Left ventricle myocardium inferior (tissue), 1 donor: ENCODE data around the gene ITPRIPL2. TPM values are rescaled to one million over a fixed set of nuclear protein-coding genes. Genes with fewer than 3 reads are reported as not detected.

Experiments
- DNase-seq: peaks from one replicate; pipeline ENCODE4 v3.0.0-alpha.2; 2020
- H3K27ac ChIP-seq: fragments of 200-600 bp; replicated peaks from 2 replicates; pipeline ENCODE4 v1.8.0; 2021
- H3K27me3 ChIP-seq: fragments of 200-600 bp; 2 replicates; pipeline ENCODE4 v1.8.0; 2021; ENCODE audit warnings: low read depth
- H3K36me3 ChIP-seq: fragments of 200-600 bp; 2 replicates; pipeline ENCODE4 v1.8.0; 2021
- H3K4me1 ChIP-seq: fragments of 200-600 bp; 2 replicates; pipeline ENCODE4 v1.8.0; 2021
- H3K4me3 ChIP-seq: fragments of 200-600 bp; 2 replicates; pipeline ENCODE4 v1.8.0; 2021; ENCODE audit warnings: mild to moderate bottlenecking, moderate library complexity
- H3K9me3 ChIP-seq: fragments of 200-600 bp; replicated peaks from 2 replicates; pipeline ENCODE4 v1.8.0; 2021
- CTCF ChIP-seq: fragments of 200-600 bp; IDR thresholded peaks from 2 replicates; pipeline ENCODE4 v1.8.0; 2021; ENCODE audit warnings: antibody characterized with exemption, mild to moderate bottlenecking, borderline replicate concordance
- intact Hi-C: fragments of 100-400 bp; cut with micrococcal nuclease; formaldehyde crosslinking; loops from one replicate; pipeline ENCODE4 v1.11.0; 2022
- total RNA-seq: library from RNA; stranded (reverse); fragmentation: NEBNext Ultra II Directional; extraction: Animal tissue kit (Norgen Biotek cat#: 25700); gene quantifications from one replicate; pipeline ENCODE4 v1.2.1, GENCODE V29; 2021
- donor health status: DM: no; HTN: yes; CAD: no; lungs with severe emphysema.

ITPRIPL2 gene
- total RNA-seq, 1 donor from 2014 or later = 12.3 TPM

GRCh38 chr16:19163215-19163614, 49.5 kb downstream of the ITPRIPL2 start:
- DNase-seq = no peak
- Histone ChIP-seq H3K9me3 (no peaks in the 10 kb centered on the region), H3K4me1 (peaks cover 11% of the 10 kb centered on the region), H3K27me3 (peaks cover 17% of the 10 kb centered on the region), H3K27ac (no peak overlapping the region), H3K36me3 (no peaks in the 10 kb centered on the region), H3K4me3 (no peak overlapping the region)
- TF ChIP-seq CTCF = no peak
- intact Hi-C loops = loop anchor here (10.0 kb wide), 1 partner anchor 212 kb away; no protein-coding TSS in a partner anchor

GRCh38 chr16:19164285-19164684, 50.5 kb downstream of the ITPRIPL2 start:
- intact Hi-C loops = loop anchor here (10.0 kb wide), 1 partner anchor 211 kb away; no protein-coding TSS in a partner anchor
- no peak for DNase-seq
- peaks cover 19% of the 10 kb centered on the region for H3K4me1 ChIP-seq
- H3K27me3 ChIP-seq = peaks cover 28% of the 10 kb centered on the region
- no peak for TF ChIP-seq CTCF
- no peaks in the 10 kb centered on the region for H3K9me3 ChIP-seq
- H3K27ac ChIP-seq = no peak overlapping the region
- H3K36me3 ChIP-seq = no peaks in the 10 kb centered on the region
- H3K4me3 ChIP-seq = no peak overlapping the region

GRCh38 chr16:19165101-19165500, 51.3 kb downstream of the ITPRIPL2 start:
- TF ChIP-seq CTCF = no peak
- no peak overlapping the region for H3K4me3 ChIP-seq
- no peaks in the 10 kb centered on the region for H3K9me3 ChIP-seq
- H3K27me3 ChIP-seq = peaks cover 36% of the 10 kb centered on the region
- no peak for DNase-seq
- H3K27ac ChIP-seq = no peak overlapping the region
- peaks cover 19% of the 10 kb centered on the region for H3K4me1 ChIP-seq
- H3K36me3 ChIP-seq = no peaks in the 10 kb centered on the region
- intact Hi-C loops = loop anchor here (10.0 kb wide), 1 partner anchor 210 kb away; no protein-coding TSS in a partner anchor

GRCh38 chr16:19166500-19166899, 52.7 kb downstream of the ITPRIPL2 start:
- intact Hi-C loops = loop anchor here (10.0 kb wide), 1 partner anchor 208 kb away; no protein-coding TSS in a partner anchor
- no peak for DNase-seq
- no peak overlapping the region for H3K27ac ChIP-seq
- peaks cover 19% of the 10 kb centered on the region for H3K4me1 ChIP-seq
- no peak overlapping the region for H3K4me3 ChIP-seq
- H3K9me3 ChIP-seq = no peaks in the 10 kb centered on the region
- no peaks in the 10 kb centered on the region for H3K36me3 ChIP-seq
- TF ChIP-seq CTCF = no peak
- peaks cover 49% of the 10 kb centered on the region for H3K27me3 ChIP-seq

- intact Hi-C loops = loop anchor here (10.0 kb wide), 1 partner anchor 207 kb away; no protein-coding TSS in a partner anchor
- no peaks in the 10 kb centered on the region for H3K36me3 ChIP-seq
- H3K27ac ChIP-seq = peak within 1 kb of the TSS; percentile 48
- peaks cover 19% of the 10 kb centered on the region for H3K4me1 ChIP-seq
- no peaks in the 10 kb centered on the region for H3K9me3 ChIP-seq
- TF ChIP-seq CTCF = peak; percentile 77
- peak within 1 kb of the TSS; percentile 72 for H3K4me3 ChIP-seq
- H3K27me3 ChIP-seq = peaks cover 49% of the 10 kb centered on the region
- peak; percentile 67 for DNase-seq
These were observed 54.1 kb downstream of the ITPRIPL2 start, which contains the start of gene SYT17 for GRCh38 chr16:19167710-19168370. Gene SYT17, plus strand, starts transcription at chr16:19168240. Its CDS starts 407 bp downstream, at chr16:19168647.
